ENCODE data around the gene SIK2.

The SIK2 gene

DNA sequence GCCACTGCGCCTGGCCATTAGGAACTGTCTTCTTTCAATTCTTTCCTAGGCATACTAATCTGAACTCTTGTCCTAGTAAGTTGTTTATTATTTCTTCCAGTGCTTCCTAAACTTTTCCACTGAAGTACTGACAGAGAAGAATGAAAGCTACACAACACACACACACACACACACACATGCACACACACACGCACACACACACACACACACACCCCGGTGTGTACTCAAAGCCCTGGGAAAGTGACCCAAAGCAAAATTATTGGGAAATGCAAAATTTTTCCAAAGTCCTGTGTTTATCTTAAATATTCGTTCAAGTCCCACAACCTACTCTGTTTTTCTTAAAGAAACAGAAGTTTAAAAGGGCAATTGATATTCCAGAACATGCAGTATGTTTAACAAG is 19.4 kb upstream of the SIK2 start:
- no peak for DNase-seq

GRCh38 chr11:111585371-111585770 is 16.9 kb upstream of the SIK2 start:
- peak; percentile 55 for DNase-seq

DNA sequence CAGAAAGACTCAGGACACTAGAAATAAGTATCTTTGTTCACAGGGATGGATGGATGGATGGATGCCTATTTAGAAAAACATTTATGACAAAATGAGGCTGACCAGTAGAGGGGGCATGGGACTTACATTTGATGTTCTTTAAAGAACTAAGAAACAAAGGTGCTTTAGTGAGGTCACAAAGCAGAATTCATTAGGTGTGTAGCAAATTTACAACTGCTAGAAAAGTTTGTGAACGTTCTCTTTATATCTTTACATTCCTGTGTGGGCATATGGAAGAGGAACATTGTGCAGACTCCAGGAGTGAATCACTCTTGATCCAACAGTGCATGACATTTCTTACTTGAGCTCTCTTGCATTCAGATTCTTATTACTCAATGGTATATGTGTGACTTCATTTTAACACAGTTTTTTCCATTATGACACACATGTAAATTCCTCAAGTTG is 15.8 kb upstream of the SIK2 start:
- DNase-seq: peak; percentile 80

GRCh38 chr11:111589114-111589513 is 13.1 kb upstream of the SIK2 start:
- DNase-seq: no peak

DNA sequence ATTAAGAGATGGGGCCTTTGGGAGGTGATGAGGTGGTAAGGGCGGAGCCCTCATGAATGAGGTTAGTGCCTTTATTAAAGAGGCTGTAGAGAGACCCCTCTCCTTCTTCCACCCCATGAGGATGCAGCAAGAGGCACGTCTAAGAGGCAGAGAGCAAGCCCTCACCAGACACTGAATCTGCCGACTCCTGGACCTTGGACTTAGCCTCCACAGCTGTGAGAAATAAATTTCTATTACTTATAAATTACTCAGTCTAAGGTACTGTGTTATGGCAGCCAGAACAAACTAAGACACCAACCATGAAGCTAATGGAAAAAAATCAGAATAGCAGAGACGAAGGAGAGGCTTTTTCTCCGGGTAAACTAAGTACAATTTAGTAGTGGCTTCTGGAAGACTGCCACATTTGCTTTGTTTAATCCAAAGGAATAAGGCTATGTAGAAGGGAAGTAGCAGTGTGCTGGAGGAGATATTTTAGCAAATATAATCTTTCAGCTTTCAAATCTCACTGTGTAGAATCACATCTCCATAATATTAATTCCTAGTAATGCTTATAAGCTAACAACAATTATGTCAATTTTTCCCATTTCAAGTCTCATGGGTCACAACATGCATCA is 12.3 kb upstream of the SIK2 start:
- DNase-seq: no peak

DNA sequence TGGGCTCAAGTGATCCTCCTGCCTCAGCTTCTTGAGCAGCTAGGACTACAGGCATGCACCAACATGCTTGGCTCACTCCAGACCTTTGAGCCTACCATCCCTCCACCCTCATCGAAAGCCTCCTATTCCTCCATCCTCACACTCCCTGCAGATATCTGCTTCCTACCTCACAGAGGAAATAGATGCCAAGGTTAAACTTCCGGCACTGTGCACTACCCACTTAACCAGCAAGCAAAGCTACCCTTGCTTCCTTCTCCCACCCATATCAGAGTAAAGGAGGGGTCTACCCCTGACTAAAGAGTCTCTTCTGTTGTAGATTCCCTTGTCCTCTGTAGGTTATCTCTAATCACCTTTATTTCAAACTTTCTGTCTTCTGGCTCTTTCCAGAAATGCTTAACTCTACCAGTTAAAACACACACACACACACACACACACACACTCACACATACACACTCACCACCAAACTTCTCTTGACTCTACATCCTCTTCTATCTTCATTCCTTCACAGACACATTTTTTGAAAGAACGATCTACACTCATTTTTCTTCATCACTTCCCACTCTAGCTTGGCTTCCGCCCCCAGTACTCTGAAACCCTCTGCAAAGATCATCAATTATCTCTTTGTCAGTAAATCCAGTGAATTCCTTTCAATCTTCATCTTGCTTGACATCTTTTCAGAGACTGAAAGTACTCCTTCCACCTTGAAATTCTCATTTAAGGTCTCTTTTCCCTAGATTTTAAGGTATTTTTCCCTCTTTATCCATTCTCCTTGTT is 10.9 kb upstream of the SIK2 start:
- no peak for DNase-seq

DNA sequence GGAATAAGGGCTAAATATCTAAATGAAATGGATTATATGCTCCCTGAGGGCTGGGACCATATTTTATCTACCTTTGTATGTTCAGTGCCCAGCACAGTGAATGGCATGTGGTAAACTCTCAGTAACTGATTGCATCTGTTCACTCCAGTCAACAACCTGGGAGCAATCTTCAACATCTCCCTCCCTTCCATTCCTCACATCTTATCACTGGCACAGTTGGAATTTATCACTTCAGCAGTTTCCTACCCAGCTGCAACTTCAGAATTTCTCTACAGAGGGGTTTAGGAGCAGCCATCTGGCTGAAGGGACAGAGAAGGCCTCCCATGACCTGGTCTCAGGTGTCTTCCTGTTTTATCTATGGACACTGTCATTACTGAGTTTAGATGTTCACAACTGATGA is 9.8 kb upstream of the SIK2 start:
- no peak for DNase-seq

DNA sequence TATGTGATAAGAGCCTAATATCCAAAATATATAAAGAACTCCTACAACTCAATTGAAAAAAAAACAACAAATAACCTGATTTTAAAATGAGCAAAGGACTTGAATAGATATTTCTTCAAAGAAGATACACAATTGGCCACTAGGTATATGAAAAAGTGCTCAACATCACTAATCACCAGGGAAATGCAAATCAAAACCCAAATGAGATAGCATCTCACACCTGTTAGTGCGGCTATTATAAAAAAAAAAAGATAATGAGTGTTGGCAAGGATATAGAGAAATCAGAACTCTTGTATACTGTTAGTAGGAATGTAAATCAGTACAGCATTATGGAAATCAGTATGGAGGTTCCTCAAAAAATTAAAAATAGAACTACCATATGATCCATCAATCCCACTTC is 5.9 kb upstream of the SIK2 start:
- no peak for DNase-seq

DNA sequence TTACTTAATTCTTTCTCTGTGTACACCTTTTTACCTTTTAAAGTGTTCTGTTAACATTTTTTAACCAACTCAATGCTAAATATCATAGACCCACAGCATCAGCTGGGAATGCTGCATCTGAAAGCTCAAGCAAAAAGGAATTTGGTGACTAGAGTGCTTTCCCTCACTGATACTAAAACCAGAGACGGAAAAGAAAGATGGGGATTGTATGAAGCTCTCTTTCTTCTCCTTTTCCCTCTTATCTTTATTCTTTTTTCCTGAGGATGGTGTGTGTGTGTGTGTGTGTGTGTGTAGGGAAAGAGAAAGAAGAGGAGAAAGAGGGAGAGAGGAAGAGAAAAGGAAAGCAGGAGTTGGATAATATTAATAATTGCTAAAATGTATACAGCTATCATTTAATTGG is 4.1 kb upstream of the SIK2 start:
- DNase-seq: no peak

- DNase-seq: peak; percentile 85
Measured at GRCh38 chr11:111598559-111598958, 3.7 kb upstream of the SIK2 start.

GRCh38 chr11:111601636-111601978 is 642 bp upstream of the SIK2 start:
- no peak for DNase-seq

GRCh38 chr11:111602865-111603610 is 789 bp downstream of the SIK2 start:
- peak; percentile 44 for DNase-seq

GRCh38 chr11:111603611-111604130 is 1.4 kb downstream of the SIK2 start:
- DNase-seq: no peak

DNA sequence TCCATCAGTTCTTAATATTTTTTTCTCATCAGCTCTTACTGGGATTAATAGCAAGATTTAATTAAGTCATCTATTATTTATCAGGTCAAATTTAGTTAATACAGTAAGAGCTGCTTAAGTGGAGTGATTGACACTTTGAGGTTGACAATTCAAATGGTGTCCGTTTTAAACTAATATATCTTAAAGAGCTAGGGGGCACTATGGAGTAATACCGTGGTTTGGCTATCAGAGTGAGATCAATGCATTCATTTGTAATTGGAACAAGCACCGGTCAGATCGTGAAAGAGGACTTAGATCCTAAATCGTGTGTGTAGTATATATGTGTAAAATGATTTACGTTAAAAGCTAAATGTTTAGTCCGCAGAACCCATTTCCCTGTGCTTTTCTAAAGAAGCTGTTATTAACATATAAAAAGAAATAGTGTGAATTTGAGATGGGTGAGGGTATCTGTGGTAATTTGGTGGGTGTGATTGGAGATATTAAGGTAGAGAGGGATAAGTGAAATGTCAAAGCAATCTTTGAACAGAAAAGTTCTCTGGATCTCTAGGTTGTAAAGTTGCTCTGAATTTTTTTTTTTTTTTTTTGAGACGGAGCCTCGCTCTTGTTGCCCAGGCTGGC is 2.3 kb downstream of the SIK2 start:
- peak; percentile 61 for DNase-seq

DNA sequence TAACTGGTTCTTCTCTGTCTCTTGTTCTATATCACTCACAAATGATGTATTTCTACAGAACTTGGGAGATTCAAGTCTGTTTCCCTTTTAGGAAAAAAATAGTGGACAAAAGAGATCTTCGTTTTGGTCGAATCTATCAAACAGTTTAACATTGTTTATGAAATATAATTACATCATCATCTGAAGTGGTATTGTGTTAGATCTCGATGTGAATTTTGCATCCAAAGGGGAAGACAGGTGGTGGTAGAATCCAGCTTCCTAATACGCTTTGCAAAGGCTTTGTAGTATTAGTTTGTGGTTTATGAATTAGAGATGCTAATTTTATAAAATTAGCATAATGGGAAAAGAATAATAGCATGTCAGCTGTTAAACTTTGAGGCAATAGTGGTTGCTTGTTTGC is 3.4 kb downstream of the SIK2 start:
- DNase-seq: no peak

DNA sequence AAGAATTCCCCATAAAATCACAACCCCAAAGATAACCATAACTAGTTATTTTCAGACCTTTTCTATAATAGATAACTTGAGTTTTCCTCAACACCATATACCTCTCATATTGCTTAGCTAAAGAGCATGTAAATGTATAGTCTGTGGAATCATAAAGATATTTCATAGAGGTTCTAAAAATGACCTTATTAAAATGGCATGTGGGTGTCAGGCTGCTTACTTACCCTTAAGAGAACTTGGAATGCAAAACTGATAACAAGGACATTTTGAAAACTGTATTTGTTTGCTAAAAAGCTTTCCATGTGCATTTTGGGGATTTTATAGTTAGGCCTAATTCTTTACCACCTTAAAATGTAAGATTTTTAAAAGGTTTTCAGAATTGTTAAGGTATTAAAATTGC is 4.7 kb downstream of the SIK2 start:
- no peak for DNase-seq

DNA sequence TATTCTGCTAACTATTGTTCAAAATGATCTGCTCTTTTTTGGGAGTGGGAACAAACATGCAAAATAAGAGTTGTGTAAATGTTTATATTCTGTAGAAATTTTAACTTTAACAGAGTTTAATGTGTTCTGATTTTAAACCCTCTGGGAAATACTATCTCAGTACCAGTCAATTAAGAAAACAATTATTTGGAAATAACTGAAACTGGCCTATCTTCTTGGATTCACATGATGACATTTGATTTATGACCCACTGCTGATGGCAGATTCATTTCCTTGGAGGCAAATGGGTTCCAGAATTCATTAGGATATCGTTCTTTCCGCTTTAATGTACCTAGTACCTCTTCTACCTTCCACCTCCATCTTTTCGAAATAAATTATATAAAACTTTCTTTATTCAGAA is 5.5 kb downstream of the SIK2 start:
- DNase-seq: no peak

DNA sequence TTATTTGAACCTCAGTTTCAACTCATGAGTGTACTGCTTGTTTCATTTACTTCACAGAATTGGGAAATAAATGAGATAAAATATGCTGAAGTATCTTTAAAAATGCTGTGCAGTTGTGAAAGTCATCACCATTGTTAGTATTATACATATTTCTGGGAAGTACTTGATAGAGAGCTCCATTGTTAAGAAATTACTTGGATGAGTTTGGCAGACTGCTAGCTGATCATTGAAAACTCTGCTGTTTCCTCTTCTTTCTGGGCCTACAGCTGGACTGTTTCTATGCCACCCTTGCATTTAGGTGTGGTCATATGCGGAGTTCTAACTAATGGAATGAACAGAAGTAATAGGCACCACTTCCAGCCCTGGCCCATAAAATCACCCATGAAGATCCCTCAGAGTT is 10.0 kb downstream of the SIK2 start:
- DNase-seq: peak; percentile 19

- no peak for DNase-seq
Measured at GRCh38 chr11:111617286-111617685, 15.0 kb downstream of the SIK2 start.

GRCh38 chr11:111620518-111620917 is 18.3 kb downstream of the SIK2 start:
- no peak for DNase-seq

DNA sequence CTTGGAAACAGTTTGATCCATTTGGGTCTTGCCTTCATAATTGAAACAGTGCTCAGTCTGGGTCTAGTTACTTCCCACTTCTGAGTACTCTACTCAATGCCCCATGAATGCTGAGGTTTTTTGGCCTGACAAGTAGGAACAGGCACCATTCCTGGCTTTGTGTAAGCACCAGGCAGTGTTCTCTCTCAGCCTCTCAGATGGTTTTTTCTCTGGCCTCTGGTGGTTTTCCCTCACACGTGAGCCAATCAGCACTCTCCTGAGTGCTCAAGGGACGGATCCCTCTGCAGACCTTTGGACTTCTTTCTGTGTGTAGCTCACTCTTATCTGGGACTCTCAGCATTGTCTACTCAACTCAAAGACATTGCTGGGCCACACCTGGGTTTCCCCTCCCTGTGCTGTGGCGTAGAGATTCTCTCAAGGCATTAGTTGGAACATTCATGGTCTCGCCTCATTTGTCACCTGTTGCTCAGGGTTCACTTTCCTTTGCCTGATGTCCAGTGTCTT is 21.3 kb downstream of the SIK2 start:
- DNase-seq: no peak

- DNase-seq: no peak
Measured at GRCh38 chr11:111624608-111625007, 22.4 kb downstream of the SIK2 start.

- no peak for DNase-seq
Measured at GRCh38 chr11:111627591-111627990, 25.3 kb downstream of the SIK2 start.
